Measurements from ENCODE around the gene BLID.

The BLID gene, protein sequence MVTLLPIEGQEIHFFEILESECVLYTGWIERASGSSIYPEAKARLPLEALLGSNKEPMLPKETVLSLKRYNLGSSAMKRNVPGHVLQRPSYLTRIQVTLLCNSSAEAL

DNA sequence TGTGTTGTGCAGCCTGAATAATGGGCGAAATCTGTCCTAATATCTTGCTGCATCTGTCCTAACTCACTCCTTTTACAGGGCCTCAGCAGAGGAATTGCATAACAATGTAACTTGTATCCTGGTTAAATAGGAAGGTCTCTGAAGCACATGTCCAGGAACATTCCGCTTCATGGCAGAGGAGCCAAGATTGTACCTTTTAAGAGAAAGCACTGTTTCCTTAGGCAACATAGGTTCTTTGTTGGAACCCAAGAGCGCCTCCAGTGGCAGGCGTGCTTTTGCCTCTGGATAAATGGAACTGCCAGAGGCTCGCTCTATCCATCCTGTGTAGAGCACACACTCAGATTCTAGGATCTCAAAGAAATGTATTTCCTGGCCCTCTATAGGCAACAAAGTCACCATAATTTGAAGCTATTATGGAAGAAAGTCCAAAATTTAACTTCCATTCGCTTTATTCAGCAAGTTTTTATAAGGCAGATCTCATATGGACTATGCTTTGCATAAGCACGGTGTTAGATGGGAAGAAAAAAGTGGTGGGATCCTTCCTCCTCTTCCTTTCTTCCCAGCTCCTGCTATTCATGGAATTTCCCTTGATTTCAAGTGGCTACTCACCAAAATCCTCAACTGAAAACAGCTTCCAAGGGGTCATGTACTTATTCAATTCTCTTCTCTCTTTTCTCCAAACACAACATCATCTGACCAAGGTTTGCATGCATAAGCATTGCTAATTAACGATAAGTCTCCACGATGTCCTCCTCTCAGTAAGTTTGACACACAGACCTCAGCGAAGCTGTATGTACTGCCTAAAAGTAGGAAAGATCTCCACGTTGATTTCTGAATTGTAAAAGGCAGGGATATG is at the start of gene BLID:
TSS of gene BLID (minus strand) at position 692 of the 856 bp plus-strand sequence. CDS start at position 399, 293 bp downstream.
- peak; percentile 50 for DNase-seq (ENCODE audit: low spot score)

DNA sequence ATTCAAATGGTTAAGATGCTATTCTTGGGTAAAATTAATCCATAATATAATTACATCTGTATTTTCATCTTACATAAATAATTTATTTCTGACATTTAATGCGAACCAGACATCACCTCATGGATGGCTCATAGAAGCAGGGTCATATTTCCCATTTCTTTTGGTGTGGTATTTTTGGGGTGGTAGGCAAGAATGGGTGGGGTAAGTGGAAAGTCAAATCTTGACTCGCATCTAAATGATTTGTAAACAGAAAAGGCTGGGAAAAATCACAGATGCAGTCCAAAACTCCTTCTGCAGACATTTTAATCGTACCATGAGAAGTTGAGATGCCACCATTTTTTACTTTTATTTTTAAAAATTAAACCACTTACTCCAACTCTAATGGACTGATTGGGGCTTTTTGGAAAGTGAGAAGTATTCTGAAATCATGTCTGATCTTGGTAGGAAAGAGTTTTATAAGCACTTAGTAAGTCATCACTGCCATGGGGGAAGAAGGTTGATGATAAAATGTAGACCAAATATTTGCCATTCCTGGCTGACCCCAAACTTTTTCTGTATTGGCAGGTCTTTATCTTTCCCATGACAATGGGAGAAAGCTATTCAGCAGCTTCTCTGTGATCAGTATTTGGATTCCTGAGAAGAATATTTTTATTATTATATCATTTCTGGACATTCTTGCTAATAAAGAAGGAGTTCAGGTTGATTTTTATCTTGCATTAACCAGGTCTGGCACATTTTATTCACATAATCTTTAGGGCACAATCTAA is 47.2 kb upstream of the BLID start:
- DNase-seq (ENCODE audit: low spot score), result no peak

DNA sequence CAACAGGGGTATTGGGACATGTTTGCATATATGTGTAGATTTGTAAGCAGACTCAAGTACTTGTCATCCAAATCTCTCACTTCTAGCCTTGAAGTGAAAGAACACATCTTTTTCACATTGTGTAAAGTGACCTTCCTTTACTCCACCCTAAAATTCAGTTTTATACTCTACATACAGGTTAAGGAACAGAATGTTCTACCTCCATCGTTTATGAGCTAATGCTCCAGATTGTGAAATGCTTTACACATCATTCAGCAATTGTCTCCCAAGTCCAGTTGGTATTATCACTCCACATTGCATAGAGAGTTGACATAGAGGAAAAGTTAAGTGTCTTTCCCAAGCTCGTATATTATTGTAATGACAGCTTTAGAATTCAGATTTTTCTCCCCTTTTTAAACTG is 46.1 kb upstream of the BLID start:
- no peak for DNase-seq (ENCODE audit: low spot score)

DNA sequence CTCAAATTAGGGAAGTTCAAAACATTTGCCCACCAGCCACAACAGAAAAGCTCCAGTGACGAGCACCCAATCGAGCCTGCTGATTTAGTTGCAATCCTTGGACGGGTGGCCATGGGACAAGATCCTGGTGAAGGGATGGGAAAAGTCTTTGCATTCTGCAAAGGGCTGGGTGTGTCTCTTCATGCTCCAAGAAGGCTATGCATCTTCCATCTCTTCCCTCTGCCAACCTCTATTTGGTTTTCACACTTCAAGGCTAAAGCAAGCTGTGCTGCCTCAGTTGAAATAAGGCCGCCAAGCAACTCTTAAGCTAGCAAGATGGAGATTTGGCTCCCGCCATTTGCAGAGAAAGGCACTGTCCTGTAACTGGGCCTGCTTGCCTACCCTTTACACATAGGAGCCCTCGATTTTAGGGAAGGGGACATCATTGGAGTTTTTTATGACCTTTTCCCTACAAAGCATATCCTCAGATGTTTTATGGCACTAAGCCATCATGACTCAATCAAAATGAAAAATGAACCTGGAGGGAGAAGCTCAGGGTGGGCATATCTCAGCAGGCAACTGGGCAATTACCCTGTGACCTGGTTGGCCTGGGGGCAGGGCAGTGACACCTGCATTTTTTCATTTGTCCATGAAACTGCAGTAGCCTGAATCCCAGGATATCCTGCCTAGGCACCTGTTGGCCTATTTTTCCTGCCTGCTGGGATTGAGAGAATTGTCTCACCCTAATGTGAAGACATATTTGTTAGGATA is 45.0 kb upstream of the BLID start:
- DNase-seq (ENCODE audit: low spot score), result no peak

DNA sequence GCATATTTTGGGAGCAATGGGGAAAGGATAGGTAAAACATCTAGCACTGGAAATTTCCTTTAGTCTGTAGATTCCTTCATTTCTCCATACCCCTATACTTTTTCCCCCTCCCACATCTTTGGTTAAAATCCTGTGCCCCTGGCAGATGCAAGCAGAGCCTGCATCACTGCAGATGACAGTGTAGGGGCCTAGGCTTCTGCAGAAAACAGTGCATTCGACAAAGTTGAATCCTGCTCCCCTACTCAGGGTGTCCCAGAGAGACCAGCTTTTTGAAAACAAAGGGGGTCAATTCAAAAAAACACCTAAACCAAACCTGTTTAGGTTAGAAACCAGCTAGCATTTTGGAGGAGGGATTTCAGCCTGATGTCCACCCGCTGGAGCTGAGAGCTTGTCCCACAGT is 43.8 kb upstream of the BLID start:
- peak; percentile 34 for DNase-seq (ENCODE audit: low spot score)

DNA sequence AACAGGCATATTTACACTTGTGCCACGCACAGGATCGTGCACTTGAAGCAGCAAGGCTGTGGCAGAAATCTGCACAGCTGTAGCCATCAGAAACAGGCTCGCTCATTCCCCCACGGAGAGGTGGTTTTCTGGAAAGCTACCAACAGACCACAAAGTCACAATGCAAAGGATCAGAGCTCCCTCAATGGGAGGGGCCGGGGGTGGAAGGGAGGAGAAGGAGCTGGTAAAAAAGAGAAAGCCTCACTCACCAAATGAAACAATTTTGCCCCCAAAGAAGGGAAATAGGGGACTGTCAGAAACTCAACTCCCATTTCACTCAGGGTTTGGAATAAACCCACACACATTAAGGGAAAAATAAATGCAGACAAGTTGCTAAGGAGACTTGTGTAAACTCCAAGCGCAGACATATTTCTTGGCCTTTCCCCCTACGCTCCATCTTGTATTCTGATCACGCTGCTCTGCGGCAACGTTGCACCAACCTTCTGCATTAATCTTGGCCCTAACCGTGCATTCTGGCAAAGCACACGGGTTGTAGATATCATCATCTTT is 43.2 kb upstream of the BLID start:
- peak; percentile 80 for DNase-seq (ENCODE audit: low spot score)

DNA sequence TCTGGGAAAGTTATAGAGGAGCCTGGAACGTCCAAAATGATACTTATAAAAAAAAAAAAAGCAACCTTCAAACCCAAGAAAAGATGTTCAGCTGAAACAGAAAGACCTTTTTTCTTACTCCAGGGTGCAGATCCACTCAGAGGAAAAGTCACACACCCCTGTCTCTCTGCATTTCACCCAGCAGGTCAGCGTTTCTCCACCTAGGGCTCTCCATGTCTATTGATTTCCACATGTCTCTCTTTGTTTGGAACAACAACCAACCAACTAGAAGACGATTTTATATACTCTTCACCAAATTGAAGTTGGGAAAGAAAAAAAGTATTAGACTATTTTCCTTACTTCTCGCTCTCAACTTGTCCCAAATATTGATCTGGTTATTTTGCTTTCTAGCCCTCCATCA is 42.2 kb upstream of the BLID start:
- DNase-seq (ENCODE audit: low spot score), result no peak

DNA sequence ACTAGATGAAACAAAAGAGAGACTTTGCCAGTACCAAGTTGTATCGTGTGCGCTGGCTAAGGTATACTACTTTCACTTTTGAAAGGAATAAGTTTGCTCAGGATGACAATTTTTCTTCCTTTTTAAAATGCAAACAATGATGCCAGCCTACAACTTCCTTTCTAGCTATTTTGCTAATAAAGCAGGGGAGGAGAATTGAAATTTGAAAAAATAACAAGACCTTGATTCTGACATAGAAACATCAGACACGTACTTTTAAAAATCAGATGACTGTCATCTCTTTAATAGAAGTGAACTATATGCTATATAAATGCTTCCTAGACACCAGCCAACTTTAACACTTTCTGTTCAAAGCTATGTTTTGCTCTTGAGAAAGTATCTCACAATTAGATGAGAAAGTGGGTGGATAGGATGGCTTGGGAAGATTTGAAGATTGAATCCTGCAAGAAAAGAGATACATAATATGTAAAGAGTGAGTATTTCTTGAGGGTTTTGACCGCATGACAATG is 41.7 kb upstream of the BLID start:
- DNase-seq (ENCODE audit: low spot score), result no peak

DNA sequence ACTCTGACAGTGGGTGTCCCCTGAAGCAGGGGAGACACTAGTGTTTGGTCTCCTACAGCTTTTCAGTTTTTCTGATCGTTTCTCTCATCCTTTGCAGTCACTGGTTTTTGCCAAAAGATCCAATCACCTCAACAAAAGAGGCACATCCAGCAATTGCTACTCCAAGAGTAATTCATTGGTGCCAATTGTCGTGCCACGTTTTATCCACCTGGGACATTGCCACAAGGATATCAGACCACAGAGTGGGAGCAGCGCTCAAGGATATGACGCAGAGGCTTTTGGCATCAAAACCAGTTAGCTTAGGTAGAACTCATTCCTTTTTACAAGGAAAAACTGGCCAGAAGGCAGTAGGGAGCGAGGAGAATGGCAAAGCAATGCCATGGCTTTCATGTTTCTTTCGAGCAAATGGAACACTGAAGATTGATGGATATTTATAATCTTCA is 40.9 kb upstream of the BLID start:
- peak; percentile 43 for DNase-seq (ENCODE audit: low spot score)

DNA sequence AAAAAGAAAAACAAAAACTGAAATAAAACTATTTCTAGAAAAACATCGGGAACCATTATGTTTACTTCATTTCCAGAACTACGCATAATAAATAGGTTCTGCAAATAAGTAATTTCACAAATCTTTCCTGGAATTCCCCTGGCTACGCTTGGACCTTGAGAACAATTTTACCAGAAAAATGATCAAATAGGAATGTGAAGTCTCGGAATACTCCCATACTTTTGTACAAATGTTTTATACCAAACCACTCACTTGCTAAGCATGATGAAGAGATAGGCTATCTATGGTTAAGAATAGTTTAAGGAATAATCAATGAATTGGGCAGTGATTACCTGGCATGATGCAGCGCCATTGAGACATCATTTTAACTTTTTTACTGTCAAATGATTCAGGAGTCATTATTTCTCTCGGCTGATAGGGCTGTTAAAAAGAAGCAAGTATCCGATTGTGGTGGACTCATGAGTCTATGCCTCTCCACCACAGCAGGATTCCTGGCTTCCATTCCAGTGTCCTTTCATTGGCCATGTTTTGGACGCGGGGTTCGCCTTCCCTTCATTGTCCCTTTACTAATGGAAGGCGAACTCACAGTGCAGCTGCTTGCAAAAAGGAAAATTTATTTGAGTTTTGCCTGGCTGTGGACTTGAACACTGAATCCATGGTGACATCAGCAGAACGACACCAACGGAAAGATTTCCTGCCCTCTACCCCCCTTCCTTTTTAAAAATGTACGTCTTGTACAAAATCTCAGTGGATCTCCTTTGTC is 39.9 kb upstream of the BLID start:
- DNase-seq (ENCODE audit: low spot score), result peak; percentile 71

DNA sequence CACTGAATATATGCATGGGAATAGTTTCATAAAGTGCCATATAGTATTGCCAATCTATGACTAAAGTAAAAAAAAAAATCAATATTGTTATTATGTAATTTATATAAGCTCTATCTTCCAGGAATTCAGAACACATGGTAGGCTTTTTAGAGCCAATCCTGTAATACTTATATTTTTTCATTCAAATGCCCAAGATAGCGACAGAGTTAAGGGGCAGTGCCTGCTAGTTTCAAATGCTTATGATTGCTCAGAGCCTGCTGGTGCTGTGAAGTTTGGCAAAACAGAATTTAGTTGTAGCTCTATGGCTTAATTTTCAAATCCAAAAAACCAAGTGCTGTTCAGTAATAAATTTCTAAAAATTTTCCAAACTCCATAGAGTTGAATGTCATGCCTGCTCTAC is 39.0 kb upstream of the BLID start:
- no peak for DNase-seq (ENCODE audit: low spot score)

DNA sequence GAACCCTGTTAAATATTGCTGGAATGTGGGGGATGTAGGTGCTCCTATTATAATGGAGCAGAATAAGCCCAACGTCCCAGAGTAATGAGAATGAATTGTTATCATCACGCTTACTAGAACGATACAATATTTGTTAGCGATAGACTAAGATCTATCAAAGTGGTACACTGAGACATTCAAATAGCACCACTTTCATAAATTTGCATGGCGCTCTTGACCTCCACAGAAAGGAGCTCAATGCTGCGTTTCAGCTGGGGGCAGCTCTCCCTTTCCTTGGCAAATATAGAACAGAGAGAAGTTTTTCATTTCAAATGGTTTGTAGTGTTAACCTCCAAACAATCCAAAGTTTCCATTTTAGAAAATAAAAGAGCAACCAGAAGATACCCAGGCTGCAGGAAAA is 38.2 kb upstream of the BLID start:
- no peak for DNase-seq (ENCODE audit: low spot score)

DNA sequence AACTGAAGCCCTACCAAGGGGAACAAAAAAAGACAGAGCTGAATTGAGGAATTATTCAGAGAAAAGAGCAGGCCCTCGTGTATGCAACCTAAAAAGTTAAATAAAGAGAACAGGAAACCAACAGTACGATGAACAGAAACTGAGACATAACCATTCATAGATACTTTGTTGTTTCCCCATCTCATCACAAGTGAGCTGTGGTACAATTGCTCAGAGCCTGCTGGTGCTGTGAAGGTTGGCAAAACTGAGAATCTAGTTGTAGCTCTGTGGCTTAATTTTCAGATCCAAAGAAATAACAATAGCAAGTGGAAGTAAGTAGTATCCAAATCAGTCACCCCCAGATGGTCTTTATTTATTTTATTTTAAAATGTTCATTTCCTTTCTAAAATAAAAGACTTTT is 37.7 kb upstream of the BLID start:
- DNase-seq (ENCODE audit: low spot score), result peak; percentile 52

DNA sequence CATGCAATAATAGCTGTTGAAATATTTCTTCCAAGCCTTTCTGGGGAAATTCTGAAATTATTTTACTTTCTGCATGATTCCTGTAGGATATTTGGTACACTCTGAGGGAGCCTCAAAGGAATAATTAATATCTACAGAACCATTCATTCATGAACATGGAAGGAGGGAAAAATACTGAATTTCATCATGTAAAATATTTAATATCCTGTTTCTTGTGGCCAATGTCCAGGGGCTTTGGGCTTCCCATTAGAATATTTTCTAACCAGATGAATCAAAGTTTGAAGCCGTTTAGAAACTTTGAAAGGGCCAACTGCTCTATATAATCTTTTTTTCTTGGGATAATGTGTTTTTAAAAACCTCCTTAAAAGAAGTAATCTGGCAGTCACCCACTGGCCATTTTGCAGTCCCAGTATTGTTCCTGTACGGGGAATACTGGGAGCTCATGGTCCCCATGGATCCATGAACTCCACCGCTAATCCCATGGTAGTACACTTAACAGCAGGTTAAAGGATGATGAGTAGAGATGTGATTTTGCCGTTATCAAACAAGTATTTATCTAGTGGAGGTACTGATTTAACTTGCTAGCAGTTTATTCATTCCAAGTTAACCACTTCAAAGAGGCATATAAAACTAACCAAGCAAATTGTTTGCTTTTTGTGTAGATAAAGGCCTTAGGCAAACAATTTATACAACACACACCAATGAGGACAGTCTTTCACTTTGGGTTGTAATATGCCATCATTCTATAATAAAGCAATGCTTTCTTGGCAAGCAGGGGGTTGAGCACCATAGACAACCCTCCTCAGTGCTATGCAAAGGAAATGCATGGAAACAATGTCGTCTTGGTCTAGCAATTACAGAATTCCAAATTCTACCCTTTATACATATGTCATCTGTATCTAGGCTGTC is 34.5 kb upstream of the BLID start:
- DNase-seq (ENCODE audit: low spot score), result no peak

DNA sequence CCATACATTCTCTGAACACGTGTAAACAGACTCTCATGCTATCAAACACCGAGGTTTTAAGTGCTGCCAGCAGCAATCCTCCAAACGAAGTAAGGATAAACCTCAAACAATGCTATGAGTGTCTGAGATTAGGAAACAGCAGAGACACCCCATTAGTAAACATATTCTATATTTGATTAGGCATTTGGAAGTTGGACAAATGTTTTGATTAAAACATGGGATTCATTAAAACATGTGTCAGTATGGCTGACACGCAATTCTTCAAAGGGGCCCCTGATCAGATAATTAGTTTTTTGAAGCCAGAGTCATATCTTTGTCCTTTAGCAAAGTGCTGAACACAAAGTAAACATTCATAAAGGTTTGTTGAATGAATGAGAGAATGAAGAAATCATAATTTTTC is 33.2 kb upstream of the BLID start:
- no peak for DNase-seq (ENCODE audit: low spot score)

DNA sequence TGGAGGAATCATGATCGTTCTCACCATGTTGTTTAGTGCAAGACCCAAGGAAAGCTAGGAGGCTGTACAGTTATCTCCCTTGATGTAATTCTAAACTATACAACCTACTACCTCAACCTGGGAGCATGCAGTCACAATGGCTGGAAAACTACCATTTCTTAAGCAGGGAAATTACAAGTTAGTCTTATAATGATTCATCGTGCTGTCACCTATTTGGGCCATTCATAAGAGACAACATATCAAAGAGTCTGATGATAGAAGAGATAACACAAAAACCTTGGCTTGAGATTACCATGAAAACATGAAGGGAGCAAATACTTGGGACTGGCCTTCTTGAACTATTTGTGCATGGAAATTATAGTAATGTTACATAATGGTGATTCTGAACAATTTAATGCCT is 30.5 kb upstream of the BLID start:
- no peak for DNase-seq (ENCODE audit: low spot score)

DNA sequence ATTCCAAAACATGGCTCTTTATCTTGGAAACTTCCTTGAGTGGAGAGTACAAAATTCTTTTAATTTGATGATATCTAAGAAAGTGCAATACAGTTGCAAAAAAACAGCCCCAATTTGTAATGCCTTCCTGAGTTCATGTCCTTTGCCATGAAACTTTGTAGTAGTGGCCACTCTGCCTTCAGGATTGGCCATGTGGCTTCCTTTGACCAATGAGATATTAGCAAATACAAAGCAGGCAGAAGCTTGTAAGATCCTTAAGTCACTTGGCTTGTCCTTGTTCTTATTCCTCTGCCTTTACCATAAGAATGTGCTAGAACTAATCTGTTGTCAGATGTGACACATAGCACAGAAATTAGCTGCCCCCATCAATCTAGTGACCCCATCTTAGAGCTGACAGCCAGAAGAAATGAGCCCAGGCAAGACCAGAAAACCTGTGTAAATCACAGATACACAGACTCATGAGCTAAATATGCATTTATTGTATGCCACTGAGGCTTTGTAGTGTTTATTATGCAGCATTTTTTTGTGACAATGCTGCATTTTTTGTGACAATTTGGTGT is 29.8 kb upstream of the BLID start:
- no peak for DNase-seq (ENCODE audit: low spot score)

DNA sequence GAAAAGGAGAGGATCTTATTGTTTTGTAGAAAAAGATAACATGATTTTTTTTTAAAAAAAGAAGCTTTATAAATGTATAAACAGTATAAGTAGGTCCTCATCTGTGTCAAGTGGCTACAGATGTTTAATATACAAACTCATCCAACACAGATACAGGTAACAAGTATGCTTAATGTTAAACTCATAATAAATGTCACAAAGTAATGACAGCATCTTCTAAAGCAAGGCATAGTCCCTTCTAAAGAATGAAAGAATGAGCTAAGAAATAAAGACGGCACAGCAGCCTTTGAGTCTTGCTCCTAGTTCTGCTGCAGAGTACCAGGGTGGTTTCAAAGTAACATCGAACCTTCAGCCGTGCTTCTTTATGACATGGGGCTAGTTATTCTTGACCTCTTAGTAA is 28.7 kb upstream of the BLID start:
- no peak for DNase-seq (ENCODE audit: low spot score)

DNA sequence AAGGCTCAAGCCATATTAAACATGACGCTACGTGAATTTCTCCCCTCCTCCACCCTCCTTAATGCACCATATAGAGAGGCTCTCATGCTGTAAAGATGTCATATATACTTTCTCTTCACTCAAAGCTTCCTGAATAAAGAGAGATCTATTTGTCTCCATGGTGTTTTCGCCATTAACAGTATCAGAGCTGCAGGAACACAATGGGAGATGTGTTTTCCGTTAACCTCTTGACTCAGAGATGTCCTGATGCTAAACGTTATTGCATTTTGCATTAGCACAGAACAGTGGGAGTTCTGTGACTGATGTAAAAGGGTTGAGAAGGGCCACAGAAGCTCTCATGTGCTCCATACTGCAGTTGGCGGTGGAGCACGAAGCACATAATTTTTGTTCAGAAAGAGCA is 25.7 kb upstream of the BLID start:
- peak; percentile 73 for DNase-seq (ENCODE audit: low spot score)

DNA sequence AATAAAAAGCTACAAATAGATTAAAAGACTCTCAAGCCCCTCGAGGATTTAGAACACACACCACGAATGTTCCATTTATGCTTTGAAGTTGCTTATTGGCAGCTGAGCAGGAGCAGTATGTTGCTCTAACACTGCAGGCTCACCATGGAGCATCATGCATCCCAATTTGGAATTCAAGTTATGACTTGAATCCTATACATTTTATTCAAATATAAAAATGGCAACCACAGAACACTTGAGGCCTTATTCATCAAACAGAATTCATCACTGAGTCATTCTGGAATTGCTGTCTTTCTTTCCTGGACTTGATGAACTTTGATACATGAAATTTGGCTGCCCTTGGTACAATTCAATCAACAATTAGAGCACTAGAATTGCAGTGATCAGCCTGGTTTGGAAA is 24.5 kb upstream of the BLID start:
- no peak for DNase-seq (ENCODE audit: low spot score)
